HepG2 (cell line): ENCODE results near the gene AKAP8L. TPM values are rescaled to one million over a fixed set of nuclear protein-coding genes. Genes with fewer than 3 reads are reported as not detected.
A peak's percentile ranks its signal among the peaks of the same experiment; 100 is the strongest.
"Not testable (repeated sequence)": the region's sequence is repeated elsewhere in the genome, so short reads cannot be mapped to it uniquely, and the experiment has no call there.

ENCODE experiments used
- ATAC-seq: fragments of 200-7000 bp; cut with Tn5 transposase; 3 replicates; pipeline ENCODE4 v1.9.1; 2020; ENCODE audit warnings: mild to moderate bottlenecking, moderate library complexity
- BruUV-seq: library from RNA; stranded (reverse); fragments of 400-500 nt; replicated peaks from 2 replicates; lab custom pipeline; 2021; lab: Mats Ljungman, UMichigan
- CTCF ChIA-PET: fragments of 300-600 bp; formaldehyde crosslinking; extraction: SDS; loops from one replicate; lab custom pipeline; 2021; ENCODE audit warnings: low total read pairs, inconsistent platforms, low intra/inter-chr PET ratio; lab: Yijun Ruan, JAX
- POLR2A ChIA-PET: fragments of 350-600 bp; sonication (Branson Sonifier 250); formaldehyde crosslinking; loops from one replicate; lab custom pipeline; 2020; ENCODE audit warnings: antibody characterized with exemption, inconsistent platforms; lab: Yijun Ruan, JAX
- DNase-seq: peaks from one replicate; pipeline ENCODE4 v3.0.0-alpha.2; 2015; ENCODE audit warnings: low spot score
- FAIRE-seq: peaks from 3 replicates; lab custom pipeline; 2011; peaks lifted over from hg19 to GRCh38; lab: Jason Lieb, UNC
- H2AFZ ChIP-seq: one replicate; pipeline ENCODE4 v1.6.1; 2011; ENCODE audit warnings: low read length, inconsistent platforms
- H3K27ac ChIP-seq: fragments of 300-600 bp; 3 replicates; pipeline ENCODE4 v1.8.0; 2011; ENCODE audit warnings: mixed run types, mild to moderate bottlenecking, mixed read lengths, low read length, inconsistent platforms; ENCODE audit not compliant: insufficient read depth; ENCODE audit errors: extremely low read length
- H3K27me3 ChIP-seq, 2 experiments: fragments of 200-600 bp in 1 of 2; 2 replicates in 1 of 2; 3 replicates in 1 of 2; pipeline versions ENCODE4 v1.6.0 to v1.8.0; 2011; ENCODE audit warnings: low read length in 2 of 2, mild to moderate bottlenecking in 2 of 2, moderate library complexity in 2 of 2, inconsistent platforms in 1 of 2; ENCODE audit not compliant: insufficient read depth in 2 of 2, control insufficient read depth in 1 of 2
- H3K36me3 ChIP-seq, 2 experiments: fragments of 200-600 bp in 1 of 2; replicated peaks in 1 of 2; 2 replicates in 1 of 2; 3 replicates in 1 of 2; pipeline versions ENCODE4 v1.5.1 to v1.8.0; 2011; ENCODE audit warnings: low read length in 2 of 2, inconsistent platforms in 1 of 2; ENCODE audit not compliant: insufficient read depth in 2 of 2, control insufficient read depth in 1 of 2
- H3K4me1 ChIP-seq: 2 replicates; pipeline ENCODE4 v1.5.1; 2012; ENCODE audit warnings: low read length, inconsistent platforms; ENCODE audit not compliant: insufficient read depth
- H3K4me2 ChIP-seq: 2 replicates; pipeline ENCODE4 v1.6.0; 2011; ENCODE audit warnings: low read depth, low read length, inconsistent platforms
- H3K4me3 ChIP-seq, 3 experiments: fragments of 200-600 bp in 1 of 3; sonication (generic), shearing (Covaris generic) in 1 of 3; replicated peaks in 1 of 3; 2 replicates each; pipeline ENCODE4 v1.5.1; 2011 to 2016; ENCODE audit warnings: low read length in 3 of 3, inconsistent platforms in 2 of 3, low read depth in 2 of 3, mild to moderate bottlenecking in 2 of 3, control low read depth in 1 of 3, mixed read lengths in 1 of 3; ENCODE audit not compliant: insufficient read depth in 1 of 3
- H3K79me2 ChIP-seq: one replicate; pipeline ENCODE4 v1.6.1; 2011; ENCODE audit warnings: low read length, inconsistent platforms; ENCODE audit not compliant: insufficient read depth
- H3K9ac ChIP-seq: 2 replicates; pipeline ENCODE4 v1.6.0; 2011; ENCODE audit warnings: mild to moderate bottlenecking, low read depth, low read length, inconsistent platforms; ENCODE audit not compliant: insufficient read depth
- H3K9me3 ChIP-seq: 2 replicates; pipeline ENCODE4 v1.5.1; 2012; ENCODE audit warnings: mild to moderate bottlenecking, low read length
- H4K20me1 ChIP-seq: 2 replicates; pipeline ENCODE4 v1.6.0; 2011; ENCODE audit warnings: inconsistent platforms, mild to moderate bottlenecking, low read length, moderate library complexity; ENCODE audit not compliant: insufficient read depth
- AGO2 ChIP-seq: fragments of 200-400 bp; formaldehyde crosslinking; optimal IDR thresholded peaks from 2 replicates; pipeline ENCODE3; 2017; ENCODE audit warnings: mild to moderate bottlenecking, low read depth, low read length, moderate library complexity
- ZC3H4 ChIP-seq: sonication (generic); formaldehyde crosslinking; IDR thresholded peaks from 2 replicates; pipeline ENCODE4 v1.4.0; 2020; ENCODE audit warnings: missing genetic modification reagents, borderline replicate concordance
- WGBS: methylation state at CpG from one replicate; pipeline ENCODE4 v1.1.6; 2017; ENCODE audit warnings: low lambda C conversion rate; 5-methylcytosine and 5-hydroxymethylcytosine counted together
- in situ Hi-C: cut with HindIII; loops from 2 replicates; pipeline ENCODE4 v1.10.0; 2017; ENCODE audit warnings: low pct_unique_long_range_greater_than_20kb; ENCODE audit not compliant: extremely low pct_ligation_motif_present
- intact Hi-C: fragments of 100-400 bp; cut with micrococcal nuclease; formaldehyde crosslinking; loops from one replicate; pipeline ENCODE4 v1.10.0; 2022; ENCODE audit not compliant: unreplicated experiment
- polyA plus RNA-seq, 8 experiments: library from polyadenylated mRNA; depleted of rRNA in 3 of 8; stranded (reverse) in 7 of 8; unstranded in 1 of 8; fragments of >200 nt; fragmentation: Illumina TruSeq in 4 of 8; extraction: Trizol in 4 of 8; gene quantifications; 2 replicates each; pipeline versions ENCODE4 v1.2.1 to v1.2.3, GENCODE V29; 2011 to 2016; ENCODE audit warnings: low read depth in 4 of 8, missing spikeins in 1 of 8, mixed read lengths in 1 of 8; ENCODE audit not compliant: insufficient read depth in 1 of 8
- total RNA-seq, 5 experiments: library from RNA; depleted of rRNA; stranded (reverse); fragments of >200 nt; fragmentation: Illumina TruSeq; extraction: Trizol; gene quantifications; 2 replicates each; pipeline ENCODE4 v1.2.3, GENCODE V29; 2016; ENCODE audit warnings: low read depth in 1 of 5

AKAP8L gene
- total and polyA plus RNA-seq, 2 of the 13 experiments (the other 11 are each of a cell fraction or from before 2014, with no cell fraction given): 48.2 to 49.6 TPM

DNA sequence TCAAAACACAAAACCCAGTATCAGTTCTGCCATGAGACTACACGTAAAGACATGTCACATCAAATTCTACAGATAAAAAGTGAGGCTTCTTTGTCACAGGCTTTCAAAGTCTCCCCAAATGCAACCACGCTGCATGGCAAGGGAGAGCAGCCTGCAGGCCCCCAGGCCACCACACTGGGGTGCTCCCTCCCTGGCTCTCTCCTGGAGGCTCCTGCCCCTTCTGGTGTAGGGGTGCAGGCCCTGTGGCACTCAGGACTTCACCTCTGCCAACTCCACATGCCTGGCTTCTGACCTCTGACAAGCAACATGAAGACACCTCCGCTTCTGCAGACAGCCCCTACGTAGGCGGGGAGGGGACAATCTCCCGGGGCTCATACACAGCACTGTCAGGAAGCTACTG lies 53.5 kb downstream of the AKAP8L start:
- H3K79me2 ChIP-seq: no peaks in the 10 kb centered on the region
- H4K20me1 ChIP-seq: no peaks in the 10 kb centered on the region
- TF ChIP-seq ZC3H4 (CRISPR knock-in tag): no peak
- TF ChIP-seq AGO2: peak; percentile 25
- no peak overlapping the region for H3K27ac ChIP-seq
- no peak overlapping the region for H3K9ac ChIP-seq
- peaks cover 31 to 60% of the 10 kb centered on the region in 2 experiments for H3K36me3 ChIP-seq
- in situ Hi-C loops: no loop called here
- ATAC-seq: peak; percentile 39; the same call in 2 of the 3 replicates
- BruUV-seq: no TSS peak
- H3K4me2 ChIP-seq: no peak overlapping the region
- H3K9me3 ChIP-seq: no peaks in the 10 kb centered on the region
- H2AFZ ChIP-seq: no peak overlapping the region
- H3K27me3 ChIP-seq: no peaks in the 10 kb centered on the region; a peak in 1 of 5 replicates
- intact Hi-C loops: no loop called here
- FAIRE-seq: no peak
- POLR2A ChIA-PET: no interaction called here
- no peaks in the 10 kb centered on the region for H3K4me1 ChIP-seq
- H3K4me3 ChIP-seq: no peak overlapping the region
- CTCF ChIA-PET: no interaction called here
- WGBS: 96% methylated on average over 5 of the region's 6 CpGs
- no peak for DNase-seq

DNA sequence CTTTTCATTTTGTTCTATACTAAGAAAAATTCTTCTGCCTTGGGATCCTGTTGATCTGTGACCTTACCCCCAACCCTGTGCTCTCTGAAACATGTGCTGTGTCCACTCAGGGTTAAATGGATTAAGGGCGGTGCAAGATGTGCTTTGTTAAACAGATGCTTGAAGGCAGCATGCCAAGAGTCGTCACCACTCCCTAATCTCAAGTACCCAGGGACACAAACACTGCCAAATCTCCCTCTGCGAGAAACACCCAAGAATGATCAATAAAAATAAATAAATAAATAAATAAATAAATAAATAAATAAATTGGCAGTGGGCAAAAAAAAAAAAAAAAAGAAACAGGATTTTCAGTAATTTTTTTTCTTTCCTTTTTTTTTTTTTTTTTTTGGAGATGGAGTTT lies 55.0 kb downstream of the AKAP8L start:
- H3K36me3 ChIP-seq: peaks cover 31 to 58% of the 10 kb centered on the region in 2 experiments
- in situ Hi-C loops, H2AFZ ChIP-seq, POLR2A ChIA-PET, H3K27me3 ChIP-seq, H3K4me3 ChIP-seq, ATAC-seq, H3K4me1 ChIP-seq, H3K9me3 ChIP-seq, BruUV-seq, DNase-seq, FAIRE-seq, H3K4me2 ChIP-seq, CTCF ChIA-PET, H3K27ac ChIP-seq, H4K20me1 ChIP-seq, H3K9ac ChIP-seq, intact Hi-C loops, H3K79me2 ChIP-seq: not testable (repeated sequence)
- 100% methylated on average over 3 of the region's 3 CpGs for WGBS

DNA sequence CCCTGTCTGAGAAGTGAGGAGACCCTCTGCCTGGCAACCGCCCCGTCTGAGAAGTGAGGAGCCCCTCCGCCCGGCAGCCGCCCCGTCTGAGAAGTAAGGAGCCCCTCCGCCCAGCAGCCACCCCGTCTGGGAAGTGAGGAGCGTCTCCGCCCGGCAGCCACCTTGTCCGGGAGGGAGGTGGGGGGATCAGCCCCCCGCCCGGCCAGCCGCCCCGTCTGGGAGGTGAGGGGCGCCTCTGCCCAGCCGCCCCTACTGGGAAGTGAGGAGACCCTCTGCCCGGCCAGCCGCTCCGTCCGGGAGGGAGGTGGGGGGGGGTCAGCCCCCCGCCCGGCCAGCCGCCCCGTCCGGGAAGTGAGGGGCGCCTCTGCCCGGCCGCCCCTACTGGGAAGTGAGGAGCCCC lies 55.7 kb downstream of the AKAP8L start:
- H3K27ac ChIP-seq, intact Hi-C loops, H3K4me3 ChIP-seq, FAIRE-seq, H3K9me3 ChIP-seq, POLR2A ChIA-PET, H2AFZ ChIP-seq, ATAC-seq, H4K20me1 ChIP-seq, H3K79me2 ChIP-seq, BruUV-seq, H3K9ac ChIP-seq, H3K27me3 ChIP-seq, H3K4me1 ChIP-seq, DNase-seq, H3K4me2 ChIP-seq, CTCF ChIA-PET, in situ Hi-C loops: not testable (repeated sequence)
- H3K36me3 ChIP-seq: peaks cover 32 to 60% of the 10 kb centered on the region in 2 experiments
- WGBS: 100% methylated on average over 5 of the region's 30 CpGs

- BruUV-seq, H3K4me1 ChIP-seq, H3K79me2 ChIP-seq, in situ Hi-C loops, DNase-seq, CTCF ChIA-PET, FAIRE-seq, H3K27me3 ChIP-seq, ATAC-seq, H3K4me3 ChIP-seq, intact Hi-C loops, H3K4me2 ChIP-seq, H3K9me3 ChIP-seq, H3K27ac ChIP-seq, H4K20me1 ChIP-seq, H3K9ac ChIP-seq, H2AFZ ChIP-seq: not testable (repeated sequence)
- H3K36me3 ChIP-seq: peaks cover 34 to 54% of the 10 kb centered on the region in 2 experiments
- POLR2A ChIA-PET: interaction anchor here (1.1 kb wide), 1 partner anchor 19 kb away, joined by 3 read pairs; the partner anchor contains the start of gene AKAP8
- WGBS: 96% methylated on average over 4 of the region's 4 CpGs
These were observed 58.8 kb downstream of the AKAP8L start for GRCh38 chr19:15360015-15360414.
